Body of pancreas (tissue), 4 donors: ENCODE results near the gene TUBA1C.

Experiments used
- CTCF ChIP-seq, 7 experiments: fragments of 450-650 bp in 4 of 7; fragments of 200-600 bp in 3 of 7; sonication (generic) in 3 of 7; IDR thresholded peaks; one replicate each; pipeline ENCODE4 v1.5.1; 2016 to 2019; ENCODE audit warnings: antibody characterized with exemption in 7 of 7
- POLR2A ChIP-seq, 3 donors: fragments of 450-650 bp; IDR thresholded peaks; one replicate each; pipeline ENCODE4 v1.6.1; 2016; ENCODE audit warnings: antibody characterized with exemption in 3 of 3, mild to moderate bottlenecking in 2 of 3

GRCh38 chr12:49273726-49274395 lies 9.0 kb downstream of the TUBA1C start:
- TF ChIP-seq CTCF (IDR thresholded peaks at IDR 0.05) = no peak
- TF ChIP-seq POLR2A (IDR thresholded peaks at IDR 0.05) = no peak
